H1 (cell line): ENCODE measurements around the gene LOXL4. TPM values are rescaled to one million over a fixed set of nuclear protein-coding genes. Genes with fewer than 3 reads are reported as not detected.

Experiments
- ASH2L ChIP-seq: fragments of 200-600, 300-600 bp; sonication (generic); IDR thresholded peaks from one replicate; pipeline ENCODE4 v1.7.1; 2017; ENCODE audit warnings: low read length
- polyA plus RNA-seq, 7 experiments: library from polyadenylated mRNA; depleted of rRNA in 3 of 7; stranded (reverse) in 5 of 7; unstranded in 2 of 7; fragments of >200 nt in 5 of 7; fragments of 200-250 nt in 2 of 7; gene quantifications; 1 replicate in 5 of 7; 2 replicates in 1 of 7; 4 replicates in 1 of 7; pipeline versions ENCODE4 v1.2.1 to v1.2.3, GENCODE V29; 2011 to 2013; ENCODE audit warnings: missing spikeins in 2 of 7, mixed read lengths in 2 of 7
- total RNA-seq: library from RNA; stranded (reverse); fragmentation: NEBNext Ultra II Directional; extraction: Animal tissue kit (Norgen Biotek cat#: 25700); gene quantifications from 2 replicates; pipeline ENCODE4 v1.2.1, GENCODE V29; 2021

LOXL4 gene
- total and polyA plus RNA-seq, 2 of the 8 experiments (the other 6 are each of a cell fraction or from before 2014, with no cell fraction given): 0.13 to 0.27 TPM

DNA sequence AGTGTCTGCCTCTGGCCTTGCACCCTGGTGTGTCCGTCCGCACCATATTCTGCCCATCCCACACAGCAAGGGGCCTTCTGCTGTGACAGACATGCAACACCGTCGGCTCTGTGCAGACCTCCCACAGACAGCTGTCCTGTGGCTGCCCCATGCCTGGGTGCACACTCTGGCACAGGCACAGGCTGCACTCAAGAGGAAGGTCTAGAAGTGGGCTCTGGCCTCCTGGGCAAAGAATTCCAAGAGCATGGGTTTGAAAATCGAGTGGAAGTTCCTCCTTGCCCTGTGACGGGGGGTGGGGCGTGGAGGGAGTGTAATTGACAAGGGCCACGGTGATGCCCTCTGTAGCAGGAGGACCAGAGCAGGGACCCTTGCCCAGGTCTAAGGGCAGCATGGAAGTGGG lies 4.3 kb upstream of the LOXL4 start (continued):
- TF ChIP-seq ASH2L: no peak
- TF ChIP-seq, all 59 proteins: peak for 0
